ENCODE results near the gene HOXB1. TPM values are rescaled to one million over a fixed set of nuclear protein-coding genes. Genes with fewer than 3 reads are reported as not detected.

Gene HOXB1
- total and polyA plus RNA-seq, 2 donors (not counting 3 experiments of a cell fraction or from before 2014, with no cell fraction given) = not detected

DNA sequence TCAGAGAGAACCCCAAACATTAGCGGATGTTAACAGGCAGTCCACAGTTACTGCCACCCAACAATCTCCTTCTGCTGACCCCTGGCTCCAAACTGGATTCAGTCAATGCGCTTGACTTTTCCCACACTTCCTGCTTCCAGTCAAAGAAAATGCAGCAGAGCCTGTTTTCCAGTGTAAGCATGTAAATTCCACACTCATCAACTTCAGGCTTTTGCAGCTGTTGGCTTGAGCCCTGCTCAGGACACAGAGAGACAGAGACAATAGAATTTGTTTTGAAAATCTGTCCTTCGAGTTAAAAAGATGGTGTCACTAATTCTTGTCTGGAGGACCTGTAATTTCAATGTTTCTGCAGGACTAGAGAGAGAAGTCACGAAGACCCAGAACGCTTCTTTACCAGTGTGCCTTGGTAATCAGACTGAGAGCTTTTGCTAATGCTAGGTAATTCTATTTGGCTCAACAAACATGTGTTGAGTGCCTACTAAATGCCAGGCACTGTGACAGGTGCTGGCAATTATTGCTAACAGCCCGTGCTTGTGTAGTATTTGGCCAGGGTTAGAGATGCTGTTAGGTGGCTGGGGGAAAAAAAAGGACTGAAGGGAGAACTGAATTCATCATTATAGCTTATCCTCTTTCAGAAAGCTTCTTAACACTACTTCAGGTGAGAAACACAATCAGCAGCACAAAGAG, 32.5 kb downstream of the HOXB1 start:
- no peak for DNase-seq (ENCODE audit: low read depth, low spot score)
- FAIRE-seq = no peak
- dilution Hi-C loops (cut with MboI; ENCODE audit: extremely low pct_ligation_motif_present, low sequenced_read_pairs) = no loop called here
- H2AFZ ChIP-seq (ENCODE audit: low read depth, low read length) = no peak overlapping the region
- no peaks in the 10 kb centered on the region for H3K36me3 ChIP-seq (ENCODE audit: control insufficient read depth in 2 of 2, extremely low read depth in 1 of 2, insufficient read depth in 2 of 2, low read length in 2 of 2)
- POLR2A ChIA-PET = no interaction called here
- no peaks in the 10 kb centered on the region for H4K20me1 ChIP-seq (replicated peaks; ENCODE audit: control insufficient read depth, extremely low read depth, insufficient read depth, low read length)
- H3K27me3 ChIP-seq (ENCODE audit: control insufficient read depth in 2 of 2, insufficient read depth in 2 of 2, low read length in 2 of 2) = peaks cover 3 to 10% of the 10 kb centered on the region in 2 experiments
- no peaks in the 10 kb centered on the region for H3K79me2 ChIP-seq (ENCODE audit: control insufficient read depth, insufficient read depth, low read length)
- no peaks in the 10 kb centered on the region for H3K4me1 ChIP-seq (ENCODE audit: control insufficient read depth, extremely low read depth, insufficient read depth, low read length)
- no peaks in the 10 kb centered on the region for H3K9me1 ChIP-seq (replicated peaks; ENCODE audit: control insufficient read depth, extremely low read depth, insufficient read depth, low read length)
- CTCF ChIA-PET = no interaction called here
- BruUV-seq (replicated peaks) = no TSS peak
- H3K4me2 ChIP-seq (ENCODE audit: insufficient read depth, low read length) = no peak overlapping the region
- H3K27ac ChIP-seq (ENCODE audit: insufficient read depth, low read depth, low read length) = no peak overlapping the region
- H3K4me3 ChIP-seq (replicated peaks in 1 of 3; ENCODE audit: insufficient read depth in 1 of 3, low read depth in 1 of 3, low read length in 3 of 3) = no peak overlapping the region
- TF ChIP-seq, protein P1, sequence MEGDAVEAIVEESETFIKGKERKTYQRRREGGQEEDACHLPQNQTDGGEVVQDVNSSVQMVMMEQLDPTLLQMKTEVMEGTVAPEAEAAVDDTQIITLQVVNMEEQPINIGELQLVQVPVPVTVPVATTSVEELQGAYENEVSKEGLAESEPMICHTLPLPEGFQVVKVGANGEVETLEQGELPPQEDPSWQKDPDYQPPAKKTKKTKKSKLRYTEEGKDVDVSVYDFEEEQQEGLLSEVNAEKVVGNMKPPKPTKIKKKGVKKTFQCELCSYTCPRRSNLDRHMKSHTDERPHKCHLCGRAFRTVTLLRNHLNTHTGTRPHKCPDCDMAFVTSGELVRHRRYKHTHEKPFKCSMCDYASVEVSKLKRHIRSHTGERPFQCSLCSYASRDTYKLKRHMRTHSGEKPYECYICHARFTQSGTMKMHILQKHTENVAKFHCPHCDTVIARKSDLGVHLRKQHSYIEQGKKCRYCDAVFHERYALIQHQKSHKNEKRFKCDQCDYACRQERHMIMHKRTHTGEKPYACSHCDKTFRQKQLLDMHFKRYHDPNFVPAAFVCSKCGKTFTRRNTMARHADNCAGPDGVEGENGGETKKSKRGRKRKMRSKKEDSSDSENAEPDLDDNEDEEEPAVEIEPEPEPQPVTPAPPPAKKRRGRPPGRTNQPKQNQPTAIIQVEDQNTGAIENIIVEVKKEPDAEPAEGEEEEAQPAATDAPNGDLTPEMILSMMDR (IDR thresholded peaks at IDR 0.05; ENCODE audit: extremely low read depth in 1 of 2, insufficient read depth in 1 of 2, low read depth in 1 of 2, low read length in 2 of 2) = no peak
- TF ChIP-seq POLR2A (IDR thresholded peaks at IDR 0.05; ENCODE audit: low read depth, low read length) = no peak
- TF ChIP-seq, protein P2, sequence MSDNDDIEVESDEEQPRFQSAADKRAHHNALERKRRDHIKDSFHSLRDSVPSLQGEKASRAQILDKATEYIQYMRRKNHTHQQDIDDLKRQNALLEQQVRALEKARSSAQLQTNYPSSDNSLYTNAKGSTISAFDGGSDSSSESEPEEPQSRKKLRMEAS (IDR thresholded peaks at IDR 0.05; ENCODE audit: insufficient read depth, insufficient read length) = no peak
- no peak for TF ChIP-seq GATA2 (IDR thresholded peaks at IDR 0.05; ENCODE audit: insufficient read depth, insufficient read length, low read depth, low read length)
- no peak for TF ChIP-seq MYC (IDR thresholded peaks at IDR 0.05; ENCODE audit: low read depth, low read length)
- TF ChIP-seq EZH2 (IDR thresholded peaks at IDR 0.05; ENCODE audit: borderline replicate concordance, low read depth, low read length, severe bottlenecking) = no peak
- no peak for TF ChIP-seq FOS (IDR thresholded peaks at IDR 0.05; ENCODE audit: borderline replicate concordance, insufficient read depth, low read length)
- TF ChIP-seq POLR2AphosphoS5 (IDR thresholded peaks at IDR 0.05; ENCODE audit: insufficient read depth, low read depth, low read length) = no peak
- no peak for TF ChIP-seq JUN (IDR thresholded peaks at IDR 0.05; ENCODE audit: borderline replicate concordance, insufficient read depth, insufficient read length, low read depth)
- no peak overlapping the region for H3K9ac ChIP-seq (replicated peaks; ENCODE audit: extremely low read depth, insufficient read depth, low read length)
- intact Hi-C loops (cut with micrococcal nuclease) = no loop called here
- H3K9me3 ChIP-seq (replicated peaks; ENCODE audit: control insufficient read depth, insufficient read depth, low read length) = no peaks in the 10 kb centered on the region
